ENCODE measurements around the gene ZFAND5. TPM values are rescaled to one million over a fixed set of nuclear protein-coding genes. Genes with fewer than 3 reads are reported as not detected.

Gene ZFAND5
- total RNA-seq, 1 donor from 2014 or later: 157 TPM

DNA sequence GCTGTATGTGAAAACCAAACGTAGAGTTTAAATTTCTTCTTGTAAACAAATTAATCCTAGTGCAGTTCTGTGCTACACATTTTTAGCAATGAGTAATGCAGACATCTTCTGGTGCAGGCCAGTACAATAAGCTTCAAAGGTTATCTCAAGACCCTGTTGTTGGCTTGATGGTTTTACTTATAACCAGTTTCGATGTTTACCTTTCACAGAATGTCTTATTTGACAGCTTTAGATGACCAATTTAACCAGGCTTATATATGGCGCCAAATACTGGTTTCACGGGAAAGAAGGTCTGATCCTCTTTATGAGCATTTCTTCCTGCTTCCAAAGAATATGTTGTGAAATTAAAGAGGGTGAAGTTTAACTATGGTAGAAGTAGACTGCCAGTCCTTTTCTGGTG, 9.9 kb downstream of the ZFAND5 start:
- H3K9me3 Mint-ChIP-seq (ENCODE audit: low read depth): no peaks in the 10 kb centered on the region
- peaks cover 57% of the 10 kb centered on the region for H3K36me3 Mint-ChIP-seq (ENCODE audit: low read depth)
- no peak overlapping the region for H3K4me3 Mint-ChIP-seq (ENCODE audit: unreplicated experiment)
- TF ChIP-seq, protein P1, sequence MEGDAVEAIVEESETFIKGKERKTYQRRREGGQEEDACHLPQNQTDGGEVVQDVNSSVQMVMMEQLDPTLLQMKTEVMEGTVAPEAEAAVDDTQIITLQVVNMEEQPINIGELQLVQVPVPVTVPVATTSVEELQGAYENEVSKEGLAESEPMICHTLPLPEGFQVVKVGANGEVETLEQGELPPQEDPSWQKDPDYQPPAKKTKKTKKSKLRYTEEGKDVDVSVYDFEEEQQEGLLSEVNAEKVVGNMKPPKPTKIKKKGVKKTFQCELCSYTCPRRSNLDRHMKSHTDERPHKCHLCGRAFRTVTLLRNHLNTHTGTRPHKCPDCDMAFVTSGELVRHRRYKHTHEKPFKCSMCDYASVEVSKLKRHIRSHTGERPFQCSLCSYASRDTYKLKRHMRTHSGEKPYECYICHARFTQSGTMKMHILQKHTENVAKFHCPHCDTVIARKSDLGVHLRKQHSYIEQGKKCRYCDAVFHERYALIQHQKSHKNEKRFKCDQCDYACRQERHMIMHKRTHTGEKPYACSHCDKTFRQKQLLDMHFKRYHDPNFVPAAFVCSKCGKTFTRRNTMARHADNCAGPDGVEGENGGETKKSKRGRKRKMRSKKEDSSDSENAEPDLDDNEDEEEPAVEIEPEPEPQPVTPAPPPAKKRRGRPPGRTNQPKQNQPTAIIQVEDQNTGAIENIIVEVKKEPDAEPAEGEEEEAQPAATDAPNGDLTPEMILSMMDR (IDR thresholded peaks at IDR 0.05): no peak
- H3K27ac Mint-ChIP-seq (ENCODE audit: unreplicated experiment): no peak overlapping the region
- H3K4me1 Mint-ChIP-seq (ENCODE audit: low read depth): peaks cover 55% of the 10 kb centered on the region
- no peaks in the 10 kb centered on the region for H3K27me3 Mint-ChIP-seq (ENCODE audit: low read depth)
- DNase-seq (ENCODE audit: low spot score): no peak

GRCh38 chr9:72354704-72355103, 10.3 kb downstream of the ZFAND5 start:
- Mint-ChIP-seq H3K4me3 (ENCODE audit: unreplicated experiment) (no peak overlapping the region), H3K9me3 (ENCODE audit: low read depth) (no peaks in the 10 kb centered on the region), H3K27ac (ENCODE audit: unreplicated experiment) (no peak overlapping the region), H3K4me1 (ENCODE audit: low read depth) (peaks cover 50% of the 10 kb centered on the region), H3K27me3 (ENCODE audit: low read depth) (no peaks in the 10 kb centered on the region), H3K36me3 (ENCODE audit: low read depth) (peaks cover 54% of the 10 kb centered on the region)
- DNase-seq (ENCODE audit: low spot score): no peak
- TF ChIP-seq, protein P1 (IDR thresholded peaks at IDR 0.05): no peak

DNA sequence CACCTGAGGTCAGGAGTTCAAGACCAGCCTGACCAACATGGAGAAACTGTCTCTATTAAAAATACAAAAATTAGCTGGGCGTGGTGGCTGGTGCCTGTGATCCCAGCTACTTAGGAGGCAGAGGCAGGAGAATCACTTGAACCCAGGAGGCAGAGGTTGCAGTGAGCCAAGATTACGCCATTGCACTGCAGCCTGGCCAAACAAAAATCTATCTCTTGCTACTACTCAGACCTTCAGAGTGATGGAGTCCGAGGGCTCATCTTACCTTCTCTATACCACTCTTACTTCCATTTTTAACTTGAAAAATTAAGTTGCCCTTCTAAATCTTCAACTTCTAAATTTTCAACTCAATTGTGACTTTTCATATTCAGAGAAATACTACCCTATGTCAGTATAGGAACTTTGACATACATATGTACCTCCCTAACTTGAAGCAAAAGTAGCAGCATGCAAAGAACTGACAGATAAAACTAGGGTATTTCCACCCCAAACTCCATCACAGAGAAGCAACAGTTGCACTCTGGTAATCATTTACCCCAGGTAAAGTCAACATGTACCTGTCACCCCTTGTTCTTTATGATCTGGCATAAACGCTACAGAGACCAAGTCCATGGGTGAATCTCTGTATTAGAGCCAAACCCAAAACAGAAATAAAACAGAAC, 11.4 kb downstream of the ZFAND5 start:
- Mint-ChIP-seq H3K27ac (ENCODE audit: unreplicated experiment) (peak overlapping the region; percentile 3), H3K9me3 (ENCODE audit: low read depth) (no peaks in the 10 kb centered on the region), H3K36me3 (ENCODE audit: low read depth) (peaks cover 48% of the 10 kb centered on the region), H3K4me1 (ENCODE audit: low read depth) (peaks cover 39% of the 10 kb centered on the region), H3K27me3 (ENCODE audit: low read depth) (no peaks in the 10 kb centered on the region), H3K4me3 (ENCODE audit: unreplicated experiment) (no peak overlapping the region)
- DNase-seq (ENCODE audit: low spot score): no peak
- TF ChIP-seq, protein P1 (IDR thresholded peaks at IDR 0.05): no peak

DNA sequence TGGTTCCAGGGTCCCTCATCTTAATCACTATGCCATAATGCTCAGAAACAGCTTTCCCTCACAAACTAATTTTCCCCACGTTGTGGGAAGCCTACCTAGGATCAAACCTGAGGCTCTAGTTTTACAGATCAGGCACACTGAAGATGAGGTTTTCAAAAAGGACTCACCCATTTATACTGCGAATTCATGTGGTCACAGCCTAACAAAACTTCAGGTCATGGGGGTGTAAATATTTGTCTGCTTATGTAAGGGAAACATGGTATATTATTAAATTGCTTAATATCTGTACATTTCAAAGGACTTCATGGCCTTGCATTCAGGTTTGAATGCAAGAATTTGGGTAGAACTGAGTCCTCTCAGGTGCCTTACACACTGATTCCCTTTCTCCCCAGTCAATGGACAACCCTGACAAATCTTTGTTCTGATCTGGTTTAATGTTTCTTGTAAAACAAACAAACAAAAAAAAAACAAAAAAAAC, 12.1 kb downstream of the ZFAND5 start:
- Mint-ChIP-seq H3K4me3 (ENCODE audit: unreplicated experiment) (no peak overlapping the region), H3K27me3 (ENCODE audit: low read depth) (no peaks in the 10 kb centered on the region), H3K27ac (ENCODE audit: unreplicated experiment) (no peak overlapping the region), H3K36me3 (ENCODE audit: low read depth) (peaks cover 44% of the 10 kb centered on the region), H3K9me3 (ENCODE audit: low read depth) (no peaks in the 10 kb centered on the region), H3K4me1 (ENCODE audit: low read depth) (peaks cover 34% of the 10 kb centered on the region)
- TF ChIP-seq, protein P1 (IDR thresholded peaks at IDR 0.05): no peak
- DNase-seq (ENCODE audit: low spot score): no peak

- Mint-ChIP-seq H3K27ac (ENCODE audit: unreplicated experiment) (peak overlapping the region; percentile 12), H3K4me3 (ENCODE audit: unreplicated experiment) (no peak overlapping the region), H3K9me3 (ENCODE audit: low read depth) (no peaks in the 10 kb centered on the region), H3K36me3 (ENCODE audit: low read depth) (peaks cover 37% of the 10 kb centered on the region), H3K27me3 (ENCODE audit: low read depth) (no peaks in the 10 kb centered on the region), H3K4me1 (ENCODE audit: low read depth) (peaks cover 22% of the 10 kb centered on the region)
- TF ChIP-seq, protein P1 (IDR thresholded peaks at IDR 0.05): no peak
- no peak for DNase-seq (ENCODE audit: low spot score)
Measured at GRCh38 chr9:72351538-72352453, 13.2 kb downstream of the ZFAND5 start.
